DMS 273 (cell line): ENCODE measurements around the gene GORASP1.

Experiments used
- DNase-seq: peaks from one replicate; lab custom pipeline; 2025; ENCODE audit not compliant: unreplicated experiment; lab: John Stamatoyannopoulos, UW

The GORASP1 gene

GRCh38 chr3:39126532-39127071 lies 19.2 kb upstream of the GORASP1 start:
- DNase-seq = peak; percentile 77

GRCh38 chr3:39125841-39126500 lies 18.5 kb upstream of the GORASP1 start:
- DNase-seq = no peak

GRCh38 chr3:39124876-39125840 lies 17.7 kb upstream of the GORASP1 start:
- peak; percentile 21 for DNase-seq

GRCh38 chr3:39122813-39123212 lies 15.4 kb upstream of the GORASP1 start:
- DNase-seq = no peak

- DNase-seq = no peak
Observed at GRCh38 chr3:39121621-39122020, 14.2 kb upstream of the GORASP1 start.

- no peak for DNase-seq
Observed at GRCh38 chr3:39118931-39119660, 11.7 kb upstream of the GORASP1 start.

GRCh38 chr3:39118079-39118478 lies 10.7 kb upstream of the GORASP1 start:
- DNase-seq = no peak

- DNase-seq = no peak
Observed at GRCh38 chr3:39115870-39116269, 8.4 kb upstream of the GORASP1 start.

GRCh38 chr3:39114456-39114855 lies 7.0 kb upstream of the GORASP1 start:
- no peak for DNase-seq

- no peak for DNase-seq
Observed at GRCh38 chr3:39113291-39113690, 5.9 kb upstream of the GORASP1 start.

- DNase-seq = no peak
Observed at GRCh38 chr3:39112535-39112934, 5.1 kb upstream of the GORASP1 start.

GRCh38 chr3:39112113-39112512 lies 4.7 kb upstream of the GORASP1 start:
- DNase-seq = no peak

GRCh38 chr3:39110041-39110639 lies 2.7 kb upstream of the GORASP1 start:
- peak; percentile 4 for DNase-seq

GRCh38 chr3:39109086-39109485 lies 1.7 kb upstream of the GORASP1 start:
- DNase-seq = no peak

GRCh38 chr3:39108200-39108710 lies 828 bp upstream of the GORASP1 start:
- peak; percentile 17 for DNase-seq

- peak; percentile 58 for DNase-seq
Observed at GRCh38 chr3:39106851-39107387, 508 bp downstream of the GORASP1 start.

- peak; percentile 16 for DNase-seq
Observed at GRCh38 chr3:39106281-39106811, 1.1 kb downstream of the GORASP1 start.

- no peak for DNase-seq
Observed at GRCh38 chr3:39105687-39106063, 1.8 kb downstream of the GORASP1 start.

- DNase-seq = no peak
Observed at GRCh38 chr3:39104961-39105686, 2.3 kb downstream of the GORASP1 start.
